GM23338 (cell line): ENCODE measurements around the gene CDH4. TPM values are rescaled to one million over a fixed set of nuclear protein-coding genes. Genes with fewer than 3 reads are reported as not detected.

ENCODE experiments used
- ATAC-seq: fragments of 200-7000 bp; cut with Tn5 transposase; 3 replicates; pipeline ENCODE4 v1.9.1; 2020
- DNase-seq: peaks from one replicate; pipeline ENCODE4 v3.0.0-alpha.2; 2015; ENCODE audit warnings: low spot score
- H2AFZ ChIP-seq: fragments of 200-600 bp; sonication (generic); 2 replicates; pipeline ENCODE4 v1.8.0; 2016; ENCODE audit warnings: antibody characterized with exemption, mild to moderate bottlenecking, moderate library complexity
- H3F3A ChIP-seq: fragments of 200-600 bp; sonication (generic); replicated peaks from 2 replicates; pipeline ENCODE4 v1.8.0; 2017; ENCODE audit warnings: antibody characterized with exemption, mixed run types, low read depth
- H3K27ac ChIP-seq: fragments of 200-600 bp; sonication (generic); 2 replicates; pipeline ENCODE4 v1.6.1; 2016; ENCODE audit warnings: low read depth
- H3K27me3 ChIP-seq: fragments of 200-600 bp; sonication (generic); 2 replicates; pipeline ENCODE4 v1.8.0; 2016; ENCODE audit warnings: mild to moderate bottlenecking, mixed run types, moderate library complexity; ENCODE audit not compliant: insufficient read depth
- H3K36me3 ChIP-seq: fragments of 200-600 bp; sonication (generic); 2 replicates; pipeline ENCODE4 v1.8.0; 2016; ENCODE audit warnings: mild to moderate bottlenecking; ENCODE audit not compliant: insufficient read depth
- H3K4me1 ChIP-seq: fragments of 200-600 bp; sonication (generic); 2 replicates; pipeline ENCODE4 v1.8.0; 2016; ENCODE audit warnings: mild to moderate bottlenecking, moderate library complexity; ENCODE audit not compliant: insufficient read depth
- H3K4me2 ChIP-seq: fragments of 200-600 bp; sonication (generic); 2 replicates; pipeline ENCODE4 v1.7.1; 2017; ENCODE audit warnings: mixed run types
- H3K4me3 ChIP-seq: fragments of 200-600 bp; sonication (generic); 2 replicates; pipeline ENCODE4 v1.6.1; 2016; ENCODE audit warnings: mixed run types
- H3K79me2 ChIP-seq: fragments of 200-600 bp; sonication (generic); replicated peaks from 2 replicates; pipeline ENCODE4 v1.8.0; 2017; ENCODE audit warnings: mild to moderate bottlenecking; ENCODE audit not compliant: insufficient read depth
- H3K9me2 ChIP-seq: fragments of 200-600 bp; sonication (generic); 2 replicates; pipeline ENCODE4 v1.8.0; 2017; ENCODE audit not compliant: insufficient read depth
- H4K20me1 ChIP-seq: fragments of 200-600 bp; sonication (generic); replicated peaks from 2 replicates; pipeline ENCODE4 v1.8.0; 2017; ENCODE audit warnings: mild to moderate bottlenecking; ENCODE audit not compliant: insufficient read depth
- H3K27ac Mint-ChIP-seq: 2 replicates; pipeline ENCODE4 v1.8.0; 2020; ENCODE audit warnings: inconsistent platforms, mild to moderate bottlenecking, moderate library complexity, mixed read lengths
- H3K27me3 Mint-ChIP-seq: 3 replicates; pipeline ENCODE4 v1.8.0; 2022; ENCODE audit warnings: low read depth, mild to moderate bottlenecking, moderate library complexity, mixed read lengths, inconsistent platforms; ENCODE audit not compliant: insufficient read depth, poor library complexity
- H3K36me3 Mint-ChIP-seq: 3 replicates; pipeline ENCODE4 v1.8.0; 2021; ENCODE audit warnings: low read depth, mild to moderate bottlenecking, inconsistent platforms, moderate library complexity, mixed read lengths
- H3K4me1 Mint-ChIP-seq: 3 replicates; pipeline ENCODE4 v1.8.0; 2020; ENCODE audit warnings: mild to moderate bottlenecking, inconsistent platforms, mixed read lengths
- H3K4me3 Mint-ChIP-seq: 3 replicates; pipeline ENCODE4 v1.8.0; 2021; ENCODE audit warnings: moderate library complexity, mild to moderate bottlenecking, inconsistent platforms, mixed read lengths
- H3K9me3 Mint-ChIP-seq: 3 replicates; pipeline ENCODE4 v1.8.0; 2020; ENCODE audit warnings: moderate library complexity, mild to moderate bottlenecking, inconsistent platforms, mixed read lengths
- ETS1 ChIP-seq: IDR thresholded peaks from 2 replicates; pipeline ENCODE4 v1.6.1; 2016; ENCODE audit warnings: antibody characterized with exemption
- EZH2 ChIP-seq: fragments of 200-600 bp; sonication (generic); IDR thresholded peaks from one replicate; pipeline ENCODE4 v1.8.0; 2017; ENCODE audit warnings: antibody characterized with exemption, mild to moderate bottlenecking, low read depth; ENCODE audit not compliant: unreplicated experiment
- NANOG ChIP-seq: IDR thresholded peaks from 2 replicates; pipeline ENCODE4 v1.6.1; 2016; ENCODE audit warnings: antibody characterized with exemption, borderline replicate concordance
- POLR2AphosphoS5 ChIP-seq: IDR thresholded peaks from 2 replicates; pipeline ENCODE4 v1.6.1; 2016; ENCODE audit warnings: antibody characterized with exemption, low read depth
- REST ChIP-seq: IDR thresholded peaks from one replicate; pipeline ENCODE4 v1.6.1; 2018; ENCODE audit warnings: antibody characterized with exemption; ENCODE audit not compliant: unreplicated experiment
- polyA plus RNA-seq: library from polyadenylated mRNA; unstranded; fragments of >200 nt; fragmentation: Nextera tagmentation; extraction: Ambion mirVana; gene quantifications from 2 replicates; pipeline ENCODE4 v1.2.1, GENCODE V29; 2016
- total RNA-seq: library from RNA; depleted of rRNA; stranded (reverse); fragments of >200 nt; shearing (Covaris generic); gene quantifications from 2 replicates; pipeline ENCODE4 v1.2.3, GENCODE V29; 2014

Gene CDH4
- total and polyA plus RNA-seq, 2 experiments from 2014 or later: 1.2 to 4.2 TPM

- no peak overlapping the region for H3K27ac Mint-ChIP-seq
Observed at GRCh38 chr20:61897401-61898295, 645.6 kb downstream of the CDH4 start.

GRCh38 chr20:61898405-61898804 is 646.3 kb downstream of the CDH4 start:
- Histone ChIP-seq H3K4me3 (no peak overlapping the region), H3F3A (no peaks in the 10 kb centered on the region), H4K20me1 (no peaks in the 10 kb centered on the region), H3K9me2 (no peaks in the 10 kb centered on the region), H2AFZ (no peak overlapping the region), H3K27ac (no peak overlapping the region), H3K27me3 (no peaks in the 10 kb centered on the region), H3K79me2 (no peaks in the 10 kb centered on the region), H3K4me1 (no peaks in the 10 kb centered on the region), H3K36me3 (no peaks in the 10 kb centered on the region), H3K4me2 (no peak overlapping the region)
- Mint-ChIP-seq H3K4me1 (no peaks in the 10 kb centered on the region), H3K27me3 (peaks cover 7% of the 10 kb centered on the region), H3K9me3 (no peaks in the 10 kb centered on the region), H3K27ac (no peak overlapping the region), H3K4me3 (no peak overlapping the region), H3K36me3 (no peaks in the 10 kb centered on the region)
- ATAC-seq (no peak), DNase-seq (no peak)
- TF ChIP-seq EZH2: no peak
- TF ChIP-seq POLR2AphosphoS5: no peak
- no peak for TF ChIP-seq ETS1
- TF ChIP-seq NANOG: no peak

More at GRCh38 chr20:61897401-61898295, 645.6 kb downstream of the CDH4 start:
- Histone ChIP-seq H3K4me1 (no peaks in the 10 kb centered on the region), H3K27ac (no peak overlapping the region), H3K27me3 (no peaks in the 10 kb centered on the region), H3K36me3 (no peaks in the 10 kb centered on the region), H3F3A (no peaks in the 10 kb centered on the region), H3K79me2 (no peaks in the 10 kb centered on the region), H4K20me1 (no peaks in the 10 kb centered on the region), H3K4me3 (no peak overlapping the region), H3K9me2 (no peaks in the 10 kb centered on the region), H2AFZ (no peak overlapping the region), H3K4me2 (no peak overlapping the region)
- DNase-seq (no peak), ATAC-seq (no peak)
- Mint-ChIP-seq H3K4me3 (no peak overlapping the region), H3K9me3 (no peaks in the 10 kb centered on the region), H3K36me3 (no peaks in the 10 kb centered on the region), H3K27me3 (peaks cover 7% of the 10 kb centered on the region), H3K4me1 (no peaks in the 10 kb centered on the region)
- TF ChIP-seq REST (no peak), ETS1 (no peak), EZH2 (no peak)
